ENCODE data around the gene TMEM175. TPM values are rescaled to one million over a fixed set of nuclear protein-coding genes. Genes with fewer than 3 reads are reported as not detected.

TMEM175 gene
- total and polyA plus RNA-seq, 2 of the 8 experiments (the other 6 are each of a cell fraction or from before 2014, with no cell fraction given) = 4.9 to 20.7 TPM

- Histone ChIP-seq H3K4me2 (ENCODE audit: insufficient read depth in 1 of 2, low read depth in 2 of 2, low read length in 2 of 2) (no peak overlapping the region), H3K79me2 (ENCODE audit: control insufficient read depth in 1 of 2, insufficient read depth in 2 of 2, low read length in 2 of 2) (no peaks in the 10 kb centered on the region), H2BK12ac (ENCODE audit: low read depth, low read length) (no peak overlapping the region), H3K18ac (ENCODE audit: extremely low read depth, low read length) (no peak overlapping the region), H3K36me3 (ENCODE audit: control insufficient read depth in 2 of 4, insufficient read depth in 4 of 4, low read length in 3 of 4) (no peaks in the 10 kb centered on the region), H4K20me1 (replicated peaks in 1 of 2; ENCODE audit: control insufficient read depth in 1 of 2, insufficient read depth in 2 of 2, low read length in 2 of 2) (peaks cover 0 to 2% of the 10 kb centered on the region in 2 experiments), H3K9me3 (ENCODE audit: insufficient read depth in 2 of 2, low read depth in 1 of 2, low read length in 1 of 2) (no peaks in the 10 kb centered on the region), H3K23me2 (ENCODE audit: low read depth, low read length) (no peaks in the 10 kb centered on the region; the same call in 1 of the 2 replicates), H4K5ac (ENCODE audit: insufficient read length, low read depth, low read length) (no peak overlapping the region), H3K4me3 (ENCODE audit: extremely low read depth in 1 of 4, insufficient read depth in 2 of 4, low read depth in 3 of 4, low read length in 4 of 4) (no peak overlapping the region), H3K9ac (replicated peaks in 1 of 4; ENCODE audit: extremely low read depth in 1 of 4, low read depth in 3 of 4, low read length in 3 of 4) (no peak overlapping the region), H2AFZ (ENCODE audit: low read length) (no peak overlapping the region), H2BK120ac (replicated peaks; ENCODE audit: low read depth, low read length) (no peak overlapping the region), H2BK5ac (ENCODE audit: low read depth, low read length) (no peak overlapping the region), H3K27me3 (replicated peaks in 1 of 4; ENCODE audit: control insufficient read depth in 3 of 4, extremely low read depth in 1 of 4, insufficient read depth in 3 of 4, low read length in 3 of 4) (peaks cover 0 to 4% (median 0%) of the 10 kb centered on the region in 4 experiments; a peak in 3 of 7 replicates), H3K27ac (ENCODE audit: low read depth, low read length) (no peak overlapping the region), H4K91ac (replicated peaks; ENCODE audit: insufficient read length, low read length) (no peak overlapping the region), H4K8ac (ENCODE audit: extremely low read depth, insufficient read depth, low read length) (no peak overlapping the region; the same call in 1 of the 2 replicates), H2BK20ac (ENCODE audit: low read length) (no peak overlapping the region), H2BK15ac (ENCODE audit: low read length) (no peak overlapping the region), H2AK5ac (ENCODE audit: low read depth, low read length) (no peak overlapping the region), H3K56ac (replicated peaks; ENCODE audit: insufficient read length, low read depth, low read length) (no peak overlapping the region), H3K79me1 (ENCODE audit: low read depth, low read length) (no peaks in the 10 kb centered on the region), H3K14ac (ENCODE audit: insufficient read length) (no peak overlapping the region), H3K4me1 (replicated peaks in 1 of 4; ENCODE audit: control insufficient read depth in 3 of 4, insufficient read depth in 4 of 4, low read length in 3 of 4) (peaks cover 0 to 2% (median 0%) of the 10 kb centered on the region in 4 experiments; a peak in 1 of 7 replicates), H3K23ac (ENCODE audit: insufficient read length) (no peak overlapping the region), H3K4ac (replicated peaks; ENCODE audit: insufficient read length, low read depth, low read length) (no peak overlapping the region)
- FAIRE-seq (no peak), DNase-seq (ENCODE audit: low read depth in 1 of 2, low spot score in 2 of 2) (no peak)
- ChIA-PET POLR2A (ENCODE audit: partially characterized antibody) (no interaction called here), CTCF (ENCODE audit: partially characterized antibody) (no interaction called here)
- WGBS, 2 experiments (ENCODE audit: extremely low coverage in 1 of 2, insufficient coverage in 1 of 2, insufficient read length in 1 of 2, insufficient replicate concordance in 2 of 2, low coverage in 1 of 2, low lambda C conversion rate in 2 of 2, missing lambda C conversion rate in 1 of 2) = 72% methylated on average over 7 of the region's 7 CpGs; no CpG with 5 or more reads in 1 of the 2 experiments
- TF ChIP-seq ATF3 (IDR thresholded peaks at IDR 0.05; ENCODE audit: insufficient read depth, low read depth, low read length) (no peak), TCF12 (IDR thresholded peaks at IDR 0.05; ENCODE audit: low read depth, low read length) (no peak)
These were observed 18.9 kb downstream of the TMEM175 start for GRCh38 chr4:951186-951585.
